ENCODE measurements around the gene IQSEC2.

The IQSEC2 gene

DNA sequence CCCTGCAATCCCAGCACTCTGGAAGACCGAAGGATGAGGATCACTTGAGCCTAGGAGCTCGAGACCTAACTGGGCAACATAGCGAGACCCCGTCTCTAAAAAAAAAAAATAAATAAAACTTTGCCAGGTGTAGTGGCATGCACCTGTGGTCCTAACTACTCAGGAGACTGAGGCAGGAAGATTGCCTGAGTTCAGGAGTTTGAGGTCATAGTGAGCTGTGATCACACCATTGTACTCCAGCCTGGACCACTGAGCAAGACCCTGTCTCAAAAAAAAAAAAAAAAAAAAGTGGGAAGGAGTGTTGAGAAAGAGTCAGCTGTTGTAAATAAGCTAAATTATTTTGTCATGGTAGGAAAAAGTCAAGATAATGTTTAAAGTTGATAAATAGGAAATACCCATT, 27.5 kb upstream of the IQSEC2 start:
- TF ChIP-seq, protein P1, sequence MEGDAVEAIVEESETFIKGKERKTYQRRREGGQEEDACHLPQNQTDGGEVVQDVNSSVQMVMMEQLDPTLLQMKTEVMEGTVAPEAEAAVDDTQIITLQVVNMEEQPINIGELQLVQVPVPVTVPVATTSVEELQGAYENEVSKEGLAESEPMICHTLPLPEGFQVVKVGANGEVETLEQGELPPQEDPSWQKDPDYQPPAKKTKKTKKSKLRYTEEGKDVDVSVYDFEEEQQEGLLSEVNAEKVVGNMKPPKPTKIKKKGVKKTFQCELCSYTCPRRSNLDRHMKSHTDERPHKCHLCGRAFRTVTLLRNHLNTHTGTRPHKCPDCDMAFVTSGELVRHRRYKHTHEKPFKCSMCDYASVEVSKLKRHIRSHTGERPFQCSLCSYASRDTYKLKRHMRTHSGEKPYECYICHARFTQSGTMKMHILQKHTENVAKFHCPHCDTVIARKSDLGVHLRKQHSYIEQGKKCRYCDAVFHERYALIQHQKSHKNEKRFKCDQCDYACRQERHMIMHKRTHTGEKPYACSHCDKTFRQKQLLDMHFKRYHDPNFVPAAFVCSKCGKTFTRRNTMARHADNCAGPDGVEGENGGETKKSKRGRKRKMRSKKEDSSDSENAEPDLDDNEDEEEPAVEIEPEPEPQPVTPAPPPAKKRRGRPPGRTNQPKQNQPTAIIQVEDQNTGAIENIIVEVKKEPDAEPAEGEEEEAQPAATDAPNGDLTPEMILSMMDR (IDR thresholded peaks at IDR 0.05; ENCODE audit: unreplicated experiment in 3 of 3): no peak
- peaks cover 17% of the 10 kb centered on the region for H3K4me1 Mint-ChIP-seq
- H3K27me3 Mint-ChIP-seq (ENCODE audit: low read depth): no peaks in the 10 kb centered on the region
- H3K36me3 Mint-ChIP-seq (ENCODE audit: low read depth): no peaks in the 10 kb centered on the region
- H3K9me3 Mint-ChIP-seq: peaks cover 3% of the 10 kb centered on the region
- no peak overlapping the region for H3K27ac Mint-ChIP-seq
- H3K4me3 Mint-ChIP-seq: no peak overlapping the region

DNA sequence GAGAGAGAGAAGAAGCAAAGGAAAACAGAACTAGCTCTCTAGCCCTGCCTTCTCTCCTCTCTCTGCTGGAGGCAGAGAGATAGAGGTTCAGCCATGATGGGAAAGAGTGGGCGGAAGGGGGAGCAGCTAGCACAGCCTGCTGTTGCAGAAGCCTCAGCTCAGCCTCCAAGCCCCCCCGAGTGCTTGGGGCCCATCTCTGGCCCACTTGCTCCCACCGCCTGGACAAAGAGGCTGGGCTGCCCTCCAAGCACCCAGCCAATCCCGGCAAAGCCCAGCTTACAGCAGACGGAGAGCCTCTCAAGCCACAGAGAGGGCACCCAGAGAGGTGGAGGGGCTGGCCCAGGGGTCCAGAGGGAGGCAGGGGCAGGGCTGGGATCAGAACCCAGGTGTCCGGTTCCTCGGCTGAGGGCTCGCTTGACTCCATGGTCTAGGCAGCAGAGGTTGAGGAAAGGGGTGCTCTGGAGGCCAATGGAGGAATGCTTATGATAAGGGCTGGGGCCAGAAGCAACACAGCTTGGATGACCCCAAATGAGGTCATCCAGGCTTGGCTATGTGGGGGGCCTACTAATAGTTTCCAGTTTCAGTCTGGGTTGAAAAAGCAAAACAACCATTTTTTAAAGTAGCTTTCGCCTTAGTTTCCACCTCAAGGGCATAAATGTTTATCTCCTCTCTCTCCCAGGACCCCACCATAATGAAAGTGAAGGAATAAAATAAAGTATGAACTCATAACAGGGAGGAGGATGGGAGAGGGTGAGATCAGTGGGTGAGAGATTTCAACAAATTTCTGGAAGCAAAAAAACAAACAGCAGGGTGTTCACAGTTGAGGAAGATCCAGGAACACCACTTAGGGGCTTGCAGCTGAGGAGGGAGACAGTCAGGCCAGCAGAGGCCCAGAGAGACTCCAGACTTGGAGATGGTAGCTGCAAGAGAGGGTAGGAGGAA, 24.9 kb upstream of the IQSEC2 start:
- H3K27ac Mint-ChIP-seq: peak overlapping the region; percentile 21 to 94 (median 90)
- H3K36me3 Mint-ChIP-seq (ENCODE audit: low read depth): no peaks in the 10 kb centered on the region
- TF ChIP-seq, protein P1 (IDR thresholded peaks at IDR 0.05; ENCODE audit: unreplicated experiment in 3 of 3): no peak
- peak overlapping the region in 1 of 3 experiments; percentile 16 for H3K4me3 Mint-ChIP-seq
- no peaks in the 10 kb centered on the region for H3K27me3 Mint-ChIP-seq (ENCODE audit: low read depth)
- H3K4me1 Mint-ChIP-seq: peaks cover 12% of the 10 kb centered on the region
- peaks cover 3% of the 10 kb centered on the region for H3K9me3 Mint-ChIP-seq

DNA sequence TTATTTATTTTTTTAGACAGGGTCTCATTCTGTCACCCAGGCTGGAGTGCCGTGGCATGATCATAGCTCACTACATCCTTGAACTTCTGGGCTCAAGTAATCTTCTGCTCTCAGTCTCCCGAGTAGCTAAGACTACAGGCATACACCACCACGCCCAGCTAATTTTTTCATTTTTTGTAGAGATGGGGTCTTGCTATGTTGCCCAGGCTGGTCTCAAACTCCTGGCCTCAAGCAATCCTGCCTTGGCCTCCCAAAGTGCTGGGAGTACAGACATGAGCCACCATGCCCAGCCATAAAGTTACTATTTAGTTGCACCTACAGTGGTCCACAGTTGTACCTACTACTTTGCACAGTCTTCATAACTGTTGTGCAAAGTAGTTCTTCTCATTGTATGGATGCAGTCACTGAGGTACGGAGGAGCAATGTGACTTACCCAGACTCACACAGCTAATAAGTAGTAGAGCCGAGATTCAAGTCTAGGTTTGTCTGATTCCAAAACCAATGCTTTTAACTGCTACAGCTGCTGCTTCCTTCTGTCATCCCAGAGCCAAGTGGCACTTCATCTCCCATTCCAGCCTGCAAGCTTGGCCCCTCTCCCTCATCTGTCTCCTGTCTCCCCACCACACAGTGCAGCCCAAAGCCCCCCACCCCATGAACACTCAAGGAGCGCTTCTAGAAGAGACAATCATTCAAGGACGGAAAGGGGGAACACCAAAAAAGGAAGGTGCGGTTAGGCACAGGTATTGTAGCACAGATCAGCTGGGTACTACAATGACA, 24.0 kb upstream of the IQSEC2 start:
- Mint-ChIP-seq H3K4me3 (peak overlapping the region in 1 of 3 experiments; percentile 16), H3K9me3 (peaks cover 3% of the 10 kb centered on the region), H3K27ac (peak overlapping the region; percentile 10 to 94 (median 90)), H3K36me3 (ENCODE audit: low read depth) (no peaks in the 10 kb centered on the region), H3K4me1 (peaks cover 12% of the 10 kb centered on the region), H3K27me3 (ENCODE audit: low read depth) (no peaks in the 10 kb centered on the region)
- TF ChIP-seq, protein P1 (IDR thresholded peaks at IDR 0.05; ENCODE audit: unreplicated experiment in 3 of 3): no peak

DNA sequence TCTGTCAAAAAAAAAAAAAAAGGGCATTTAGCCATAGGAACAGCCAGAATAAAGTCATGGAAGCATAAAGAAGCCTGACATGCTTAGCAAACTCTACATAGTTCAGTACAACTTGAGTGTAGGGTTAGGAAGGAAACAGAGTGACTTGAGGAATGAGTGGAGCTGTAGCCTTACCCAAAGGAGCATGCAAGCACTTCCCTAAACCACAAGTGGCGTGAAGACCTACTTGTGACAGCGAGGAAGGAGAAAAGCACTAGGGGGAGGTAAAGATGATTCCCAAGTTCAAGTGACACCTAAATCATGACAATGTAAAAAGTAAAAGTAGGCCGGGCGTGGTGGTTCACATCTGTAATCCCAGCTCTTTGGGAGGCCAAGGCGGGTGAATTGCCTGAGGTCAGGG, 21.8 kb upstream of the IQSEC2 start:
- peaks cover 12% of the 10 kb centered on the region for H3K4me1 Mint-ChIP-seq
- H3K27ac Mint-ChIP-seq: no peak overlapping the region
- no peaks in the 10 kb centered on the region for H3K36me3 Mint-ChIP-seq (ENCODE audit: low read depth)
- no peaks in the 10 kb centered on the region for H3K27me3 Mint-ChIP-seq (ENCODE audit: low read depth)
- peaks cover 5% of the 10 kb centered on the region for H3K9me3 Mint-ChIP-seq
- H3K4me3 Mint-ChIP-seq: no peak overlapping the region
- TF ChIP-seq, protein P1 (IDR thresholded peaks at IDR 0.05; ENCODE audit: unreplicated experiment in 3 of 3): no peak

DNA sequence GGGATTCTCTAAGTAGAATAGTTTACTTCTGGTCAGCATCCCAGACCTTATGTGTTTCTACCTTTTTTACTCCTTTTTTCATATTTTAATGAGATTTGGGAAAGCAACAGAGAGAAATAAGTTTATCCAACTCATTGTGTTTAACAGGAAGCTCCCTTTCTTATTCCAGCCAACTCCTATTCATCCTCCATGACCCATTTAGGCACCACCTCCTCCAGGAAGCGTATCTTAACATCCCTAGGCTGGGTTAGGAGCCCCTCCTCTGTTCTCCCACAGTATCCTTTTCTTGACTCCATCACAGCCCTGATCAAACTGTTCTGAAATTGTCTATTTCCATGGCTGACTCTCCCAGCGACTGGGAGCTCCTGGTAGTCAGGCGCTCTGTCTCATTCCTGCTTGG, 18.8 kb upstream of the IQSEC2 start:
- H3K4me3 Mint-ChIP-seq: no peak overlapping the region
- H3K36me3 Mint-ChIP-seq (ENCODE audit: low read depth): no peaks in the 10 kb centered on the region
- TF ChIP-seq, protein P1 (IDR thresholded peaks at IDR 0.05; ENCODE audit: unreplicated experiment in 3 of 3): no peak
- H3K4me1 Mint-ChIP-seq: no peaks in the 10 kb centered on the region
- H3K9me3 Mint-ChIP-seq: peaks cover 3% of the 10 kb centered on the region
- H3K27me3 Mint-ChIP-seq (ENCODE audit: low read depth): no peaks in the 10 kb centered on the region
- H3K27ac Mint-ChIP-seq: no peak overlapping the region

Measured in nephron (organoid).